Caco-2 (cell line): ENCODE data around the gene FRMD4B. TPM values are rescaled to one million over a fixed set of nuclear protein-coding genes. Genes with fewer than 3 reads are reported as not detected.

ENCODE experiments used
- BruUV-seq: library from RNA; stranded (reverse); fragments of 400-500 nt; replicated peaks from 2 replicates; lab custom pipeline; 2021; lab: Mats Ljungman, UMichigan
- CTCF ChIA-PET: fragments of 300-600 bp; sonication (Branson Sonifier 250); formaldehyde crosslinking; loops from one replicate; lab custom pipeline; 2022; ENCODE audit warnings: antibody characterized with exemption; lab: Charles Lee
- POLR2A ChIA-PET: fragments of 300-600 bp; sonication (Branson Sonifier 250); formaldehyde crosslinking; loops from one replicate; lab custom pipeline; 2022; ENCODE audit warnings: antibody characterized with exemption; lab: Charles Lee
- DNase-seq, 2 experiments: peaks; one replicate each; pipeline versions ENCODE4 v3.0.0 to v3.0.0-alpha.2; 2020 to 2022
- H3K27me3 ChIP-seq: replicated peaks from 2 replicates; pipeline ENCODE4 v1.6.0; 2011; ENCODE audit warnings: low read length; ENCODE audit not compliant: control insufficient read depth, insufficient read depth
- H3K36me3 ChIP-seq: 2 replicates; pipeline ENCODE4 v1.5.1; 2011; ENCODE audit warnings: low read length; ENCODE audit not compliant: control insufficient read depth, insufficient read depth
- H3K4me1 ChIP-seq: fragments of 250-450 bp; sonication (Bioruptor Pico); 2 replicates; pipeline ENCODE4 v1.5.1; 2020; ENCODE audit warnings: mild to moderate bottlenecking
- H3K4me3 ChIP-seq: 2 replicates; pipeline ENCODE4 v1.5.1; 2011; ENCODE audit warnings: low read depth, mild to moderate bottlenecking, control low read depth, low read length
- H3K9me3 ChIP-seq: fragments of 250-450 bp; sonication (Bioruptor Pico); 2 replicates; pipeline ENCODE4 v1.5.1; 2020; ENCODE audit warnings: mild to moderate bottlenecking, moderate library complexity
- H3K27ac Mint-ChIP-seq: one replicate; pipeline ENCODE4 v1.8.0; 2022; ENCODE audit warnings: mixed read lengths; ENCODE audit not compliant: unreplicated experiment
- H3K27me3 Mint-ChIP-seq: one replicate; pipeline ENCODE4 v1.8.0; 2022; ENCODE audit warnings: mixed read lengths; ENCODE audit not compliant: insufficient read depth, unreplicated experiment
- H3K36me3 Mint-ChIP-seq: one replicate; pipeline ENCODE4 v1.8.0; 2022; ENCODE audit warnings: mild to moderate bottlenecking, mixed read lengths; ENCODE audit not compliant: insufficient read depth, unreplicated experiment
- H3K4me1 Mint-ChIP-seq: one replicate; pipeline ENCODE4 v1.8.0; 2022; ENCODE audit warnings: low read depth, mixed read lengths; ENCODE audit not compliant: unreplicated experiment
- H3K4me3 Mint-ChIP-seq: one replicate; pipeline ENCODE4 v1.8.0; 2022; ENCODE audit warnings: mild to moderate bottlenecking, moderate library complexity, mixed read lengths; ENCODE audit not compliant: unreplicated experiment
- H3K9me3 Mint-ChIP-seq: one replicate; pipeline ENCODE4 v1.8.0; 2022; ENCODE audit warnings: mixed read lengths; ENCODE audit not compliant: unreplicated experiment
- CTCF ChIP-seq, 2 experiments: fragments of 200-600 bp in 1 of 2; IDR thresholded peaks; 1 replicate in 1 of 2; 2 replicates in 1 of 2; pipeline versions ENCODE4 v1.5.1 to v1.8.0; 2011 to 2022; ENCODE audit warnings: antibody characterized with exemption in 1 of 2, control low read depth in 1 of 2, inconsistent platforms in 1 of 2, low read depth in 1 of 2, low read length in 1 of 2, mild to moderate bottlenecking in 1 of 2, moderate library complexity in 1 of 2; ENCODE audit not compliant: insufficient read depth in 1 of 2, severe bottlenecking in 1 of 2, unreplicated experiment in 1 of 2
- intact Hi-C: fragments of 100-400 bp; cut with micrococcal nuclease; formaldehyde crosslinking; loops from one replicate; pipeline ENCODE4 v1.10.0; 2022; ENCODE audit not compliant: unreplicated experiment
- total RNA-seq: library from RNA; stranded (reverse); gene quantifications from 2 replicates; pipeline ENCODE4 v1.2.3, GENCODE V29; 2022

Gene FRMD4B
- total RNA-seq, 1 experiment from 2014 or later: 47.5 TPM

- H3K4me3 Mint-ChIP-seq: no peak overlapping the region
- Histone ChIP-seq H3K4me1 (peaks cover 69% of the 10 kb centered on the region), H3K9me3 (no peaks in the 10 kb centered on the region), H3K4me3 (no peak overlapping the region), H3K27me3 (no peaks in the 10 kb centered on the region), H3K36me3 (no peaks in the 10 kb centered on the region; the same call in 1 of the 2 replicates)
- peaks cover 33% of the 10 kb centered on the region for H3K4me1 Mint-ChIP-seq
- no peak for TF ChIP-seq CTCF (IDR thresholded peaks at IDR 0.05; ENCODE audit: insufficient read depth in 1 of 2, low read depth in 1 of 2, low read length in 1 of 2, severe bottlenecking in 1 of 2, unreplicated experiment in 1 of 2)
- intact Hi-C loops: no loop called here
- H3K27ac Mint-ChIP-seq: peak overlapping the region; percentile 71
- no peaks in the 10 kb centered on the region for H3K9me3 Mint-ChIP-seq
- CTCF ChIA-PET: interaction anchor here (0.6 kb wide), 1 partner anchor 76 kb away, joined by 6 read pairs; no protein-coding TSS in a partner anchor
- peaks cover 79% of the 10 kb centered on the region for H3K36me3 Mint-ChIP-seq
- no TSS peak for BruUV-seq
- DNase-seq: no peak
- H3K27me3 Mint-ChIP-seq: no peaks in the 10 kb centered on the region
- POLR2A ChIA-PET: no interaction called here
Observed at GRCh38 chr3:69246612-69247011, 139.3 kb downstream of the FRMD4B start.

- no peak overlapping the region for H3K4me3 ChIP-seq
- Mint-ChIP-seq H3K9me3 (no peaks in the 10 kb centered on the region), H3K27ac (peak overlapping the region; percentile 98), H3K4me3 (peak overlapping the region; percentile 6), H3K27me3 (no peaks in the 10 kb centered on the region), H3K36me3 (peaks cover 91% of the 10 kb centered on the region), H3K4me1 (peaks cover 30% of the 10 kb centered on the region)
- ChIA-PET POLR2A (no interaction called here), CTCF (no interaction called here)
- no peaks in the 10 kb centered on the region; the same call in 1 of the 2 replicates for H3K36me3 ChIP-seq
- DNase-seq: no peak
- intact Hi-C loops: loop anchor here (5.0 kb wide), 1 partner anchor 82 kb away; no protein-coding TSS in a partner anchor
- peaks cover 82% of the 10 kb centered on the region for H3K4me1 ChIP-seq
- TF ChIP-seq CTCF (IDR thresholded peaks at IDR 0.05; ENCODE audit: insufficient read depth in 1 of 2, low read depth in 1 of 2, low read length in 1 of 2, severe bottlenecking in 1 of 2, unreplicated experiment in 1 of 2): no peak
- BruUV-seq: no TSS peak
- no peaks in the 10 kb centered on the region for H3K9me3 ChIP-seq
- H3K27me3 ChIP-seq: no peaks in the 10 kb centered on the region
Observed at GRCh38 chr3:69244039-69244438, 141.8 kb downstream of the FRMD4B start.

- H3K36me3 Mint-ChIP-seq: peaks cover 85% of the 10 kb centered on the region
- no peaks in the 10 kb centered on the region for H3K27me3 Mint-ChIP-seq
- H3K9me3 Mint-ChIP-seq: no peaks in the 10 kb centered on the region
- H3K9me3 ChIP-seq: no peaks in the 10 kb centered on the region
- DNase-seq: no peak
- TF ChIP-seq CTCF (IDR thresholded peaks at IDR 0.05; ENCODE audit: insufficient read depth in 1 of 2, low read depth in 1 of 2, low read length in 1 of 2, severe bottlenecking in 1 of 2, unreplicated experiment in 1 of 2): no peak
- no peaks in the 10 kb centered on the region for H3K36me3 ChIP-seq
- ChIA-PET POLR2A (interaction anchor here (0.6 to 2.1 kb wide), 2 partner anchors 9 to 38 kb away, joined by 5 to 14 read pairs; no protein-coding TSS in a partner anchor), CTCF (interaction anchor here (0.6 to 0.7 kb wide), 4 partner anchors 9 to 78 kb away, joined by 3 to 7 read pairs (median 6); no protein-coding TSS in a partner anchor)
- BruUV-seq: no TSS peak
- peak overlapping the region; percentile 96 for H3K27ac Mint-ChIP-seq
- H3K4me3 Mint-ChIP-seq: no peak overlapping the region
- H3K4me3 ChIP-seq: no peak overlapping the region
- no peaks in the 10 kb centered on the region for H3K27me3 ChIP-seq
- intact Hi-C loops: loop anchor here (2.0 to 5.0 kb wide), 2 partner anchors 65 to 79 kb away; no protein-coding TSS in a partner anchor
- peaks cover 92% of the 10 kb centered on the region for H3K4me1 ChIP-seq
- peaks cover 29% of the 10 kb centered on the region for H3K4me1 Mint-ChIP-seq
Observed at GRCh38 chr3:69241769-69242168, 144.1 kb downstream of the FRMD4B start.
